HepG2 (cell line): Measurements from ENCODE around the gene DLG3. TPM values are rescaled to one million over a fixed set of nuclear protein-coding genes. Genes with fewer than 3 reads are reported as not detected.

Experiments used
- ATAC-seq: fragments of 200-7000 bp; cut with Tn5 transposase; 3 replicates; pipeline ENCODE4 v1.9.1; 2020; ENCODE audit warnings: mild to moderate bottlenecking, moderate library complexity
- BruUV-seq: library from RNA; stranded (reverse); fragments of 400-500 nt; replicated peaks from 2 replicates; lab custom pipeline; 2021; lab: Mats Ljungman, UMichigan
- CTCF ChIA-PET: fragments of 300-600 bp; formaldehyde crosslinking; extraction: SDS; loops from one replicate; lab custom pipeline; 2021; ENCODE audit warnings: low total read pairs, inconsistent platforms, low intra/inter-chr PET ratio; lab: Yijun Ruan, JAX
- POLR2A ChIA-PET: fragments of 350-600 bp; sonication (Branson Sonifier 250); formaldehyde crosslinking; loops from one replicate; lab custom pipeline; 2020; ENCODE audit warnings: antibody characterized with exemption, inconsistent platforms; lab: Yijun Ruan, JAX
- DNase-seq: peaks from one replicate; pipeline ENCODE4 v3.0.0-alpha.2; 2015; ENCODE audit warnings: low spot score
- FAIRE-seq: peaks from 3 replicates; lab custom pipeline; 2011; peaks lifted over from hg19 to GRCh38; lab: Jason Lieb, UNC
- H2AFZ ChIP-seq: one replicate; pipeline ENCODE4 v1.6.1; 2011; ENCODE audit warnings: low read length, inconsistent platforms
- H3K27ac ChIP-seq: fragments of 300-600 bp; 3 replicates; pipeline ENCODE4 v1.8.0; 2011; ENCODE audit warnings: mixed run types, mild to moderate bottlenecking, mixed read lengths, low read length, inconsistent platforms; ENCODE audit not compliant: insufficient read depth; ENCODE audit errors: extremely low read length
- H3K27me3 ChIP-seq, 2 experiments: fragments of 200-600 bp in 1 of 2; 2 replicates in 1 of 2; 3 replicates in 1 of 2; pipeline versions ENCODE4 v1.6.0 to v1.8.0; 2011; ENCODE audit warnings: low read length in 2 of 2, mild to moderate bottlenecking in 2 of 2, moderate library complexity in 2 of 2, inconsistent platforms in 1 of 2; ENCODE audit not compliant: insufficient read depth in 2 of 2, control insufficient read depth in 1 of 2
- H3K36me3 ChIP-seq, 2 experiments: fragments of 200-600 bp in 1 of 2; replicated peaks in 1 of 2; 2 replicates in 1 of 2; 3 replicates in 1 of 2; pipeline versions ENCODE4 v1.5.1 to v1.8.0; 2011; ENCODE audit warnings: low read length in 2 of 2, inconsistent platforms in 1 of 2; ENCODE audit not compliant: insufficient read depth in 2 of 2, control insufficient read depth in 1 of 2
- H3K4me1 ChIP-seq: 2 replicates; pipeline ENCODE4 v1.5.1; 2012; ENCODE audit warnings: low read length, inconsistent platforms; ENCODE audit not compliant: insufficient read depth
- H3K4me2 ChIP-seq: 2 replicates; pipeline ENCODE4 v1.6.0; 2011; ENCODE audit warnings: low read depth, low read length, inconsistent platforms
- H3K4me3 ChIP-seq, 3 experiments: fragments of 200-600 bp in 1 of 3; sonication (generic), shearing (Covaris generic) in 1 of 3; replicated peaks in 1 of 3; 2 replicates each; pipeline ENCODE4 v1.5.1; 2011 to 2016; ENCODE audit warnings: low read length in 3 of 3, inconsistent platforms in 2 of 3, low read depth in 2 of 3, mild to moderate bottlenecking in 2 of 3, control low read depth in 1 of 3, mixed read lengths in 1 of 3; ENCODE audit not compliant: insufficient read depth in 1 of 3
- H3K79me2 ChIP-seq: one replicate; pipeline ENCODE4 v1.6.1; 2011; ENCODE audit warnings: low read length, inconsistent platforms; ENCODE audit not compliant: insufficient read depth
- H3K9ac ChIP-seq: 2 replicates; pipeline ENCODE4 v1.6.0; 2011; ENCODE audit warnings: mild to moderate bottlenecking, low read depth, low read length, inconsistent platforms; ENCODE audit not compliant: insufficient read depth
- H3K9me3 ChIP-seq: 2 replicates; pipeline ENCODE4 v1.5.1; 2012; ENCODE audit warnings: mild to moderate bottlenecking, low read length
- H4K20me1 ChIP-seq: 2 replicates; pipeline ENCODE4 v1.6.0; 2011; ENCODE audit warnings: inconsistent platforms, mild to moderate bottlenecking, low read length, moderate library complexity; ENCODE audit not compliant: insufficient read depth
- BORCS8-MEF2B ChIP-seq: sonication (generic); formaldehyde crosslinking; IDR thresholded peaks from 2 replicates; pipeline ENCODE4 v1.8.0; 2022; ENCODE audit warnings: mild to moderate bottlenecking, missing genetic modification reagents
- EED ChIP-seq: sonication (generic); formaldehyde crosslinking; IDR thresholded peaks from 2 replicates; pipeline ENCODE4 v1.5.0; 2020; ENCODE audit warnings: mild to moderate bottlenecking, missing genetic modification reagents
- KLF11 ChIP-seq: IDR thresholded peaks from 2 replicates; pipeline ENCODE4 v1.6.1; 2016; ENCODE audit warnings: missing compliant biosample characterization
- MEF2D ChIP-seq: sonication (generic); formaldehyde crosslinking; IDR thresholded peaks from 2 replicates; pipeline ENCODE4 v1.5.1; 2020; ENCODE audit warnings: mild to moderate bottlenecking, missing genetic modification reagents
- REPIN1 ChIP-seq: sonication (generic); formaldehyde crosslinking; IDR thresholded peaks from 2 replicates; pipeline ENCODE4 v1.8.0; 2022; ENCODE audit warnings: missing genetic modification reagents, low read depth, mild to moderate bottlenecking, borderline replicate concordance
- UBTF ChIP-seq: sonication (generic); formaldehyde crosslinking; IDR thresholded peaks from 2 replicates; pipeline ENCODE4 v1.4.0; 2020; ENCODE audit warnings: mild to moderate bottlenecking, missing genetic modification reagents
- ZBTB39 ChIP-seq: sonication (generic); formaldehyde crosslinking; IDR thresholded peaks from 2 replicates; pipeline ENCODE4 v1.5.0; 2020; ENCODE audit warnings: missing genetic modification reagents
- ZNF24 ChIP-seq: fragments of 450-650 bp; IDR thresholded peaks from 2 replicates; pipeline ENCODE4 v1.6.1; 2017; ENCODE audit warnings: antibody characterized with exemption, mild to moderate bottlenecking
- ZNF251 ChIP-seq: sonication (generic); formaldehyde crosslinking; IDR thresholded peaks from 2 replicates; pipeline ENCODE4 v1.9.0; 2021; ENCODE audit warnings: mild to moderate bottlenecking, missing genetic modification reagents
- ZNF350 ChIP-seq: sonication (generic); formaldehyde crosslinking; IDR thresholded peaks from 2 replicates; pipeline ENCODE4 v1.4.0; 2020; ENCODE audit warnings: mild to moderate bottlenecking, low read depth, missing genetic modification reagents, borderline replicate concordance
- ZNF414 ChIP-seq: sonication (generic); formaldehyde crosslinking; IDR thresholded peaks from 2 replicates; pipeline ENCODE4 v1.5.0; 2020; ENCODE audit warnings: missing genetic modification reagents
- WGBS: methylation state at CpG from one replicate; pipeline ENCODE4 v1.1.6; 2017; ENCODE audit warnings: low lambda C conversion rate; 5-methylcytosine and 5-hydroxymethylcytosine counted together
- in situ Hi-C: cut with HindIII; loops from 2 replicates; pipeline ENCODE4 v1.10.0; 2017; ENCODE audit warnings: low pct_unique_long_range_greater_than_20kb; ENCODE audit not compliant: extremely low pct_ligation_motif_present
- intact Hi-C: fragments of 100-400 bp; cut with micrococcal nuclease; formaldehyde crosslinking; loops from one replicate; pipeline ENCODE4 v1.10.0; 2022; ENCODE audit not compliant: unreplicated experiment
- polyA plus RNA-seq, 8 experiments: library from polyadenylated mRNA; depleted of rRNA in 3 of 8; stranded (reverse) in 7 of 8; unstranded in 1 of 8; fragments of >200 nt; fragmentation: Illumina TruSeq in 4 of 8; extraction: Trizol in 4 of 8; gene quantifications; 2 replicates each; pipeline versions ENCODE4 v1.2.1 to v1.2.3, GENCODE V29; 2011 to 2016; ENCODE audit warnings: low read depth in 4 of 8, missing spikeins in 1 of 8, mixed read lengths in 1 of 8; ENCODE audit not compliant: insufficient read depth in 1 of 8
- total RNA-seq, 5 experiments: library from RNA; depleted of rRNA; stranded (reverse); fragments of >200 nt; fragmentation: Illumina TruSeq; extraction: Trizol; gene quantifications; 2 replicates each; pipeline ENCODE4 v1.2.3, GENCODE V29; 2016; ENCODE audit warnings: low read depth in 1 of 5
- TF ChIP-seq, protein P1 (sequence below): sonication (generic); formaldehyde crosslinking; IDR thresholded peaks from 2 replicates; pipeline ENCODE4 v1.5.0; 2020; ENCODE audit warnings: missing genetic modification reagents, mild to moderate bottlenecking, borderline replicate concordance
- TF ChIP-seq, protein P2 (sequence below): sonication (generic); formaldehyde crosslinking; IDR thresholded peaks from 2 replicates; pipeline ENCODE4 v1.4.0; 2020; ENCODE audit warnings: mild to moderate bottlenecking, missing genetic modification reagents
- TF ChIP-seq, protein P3 (sequence below): IDR thresholded peaks from 2 replicates; pipeline ENCODE4 v1.6.1; 2016; ENCODE audit warnings: control low read depth

The DLG3 gene
- total and polyA plus RNA-seq, 2 of the 13 experiments (the other 11 are each of a cell fraction or from before 2014, with no cell fraction given), result 9.9 to 19.4 TPM

DNA sequence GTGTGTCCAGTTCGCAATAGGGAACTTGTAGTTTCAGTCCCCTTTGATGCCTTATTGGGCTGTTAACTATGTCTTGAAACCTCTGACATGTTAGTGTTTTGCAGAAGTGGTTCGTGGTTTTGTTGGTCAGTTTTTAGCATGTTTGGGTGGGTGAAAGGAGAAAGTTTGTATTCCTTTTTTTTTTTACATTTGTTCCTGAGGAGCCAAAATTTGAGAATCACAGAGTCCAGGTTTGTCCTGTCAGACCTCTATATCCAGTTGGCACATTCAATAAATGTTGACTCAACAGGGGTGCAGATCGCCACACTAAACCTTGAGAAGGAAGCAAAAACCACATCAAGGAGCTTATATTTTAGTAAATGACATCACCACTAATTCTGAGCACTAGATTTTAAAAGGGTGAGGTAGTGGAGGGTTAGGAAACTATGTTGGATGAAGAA is 26.2 kb downstream of the DLG3 start:
- ATAC-seq, result no peak
- CTCF ChIA-PET, result no interaction called here
- no peak for TF ChIP-seq BORCS8-MEF2B (CRISPR knock-in tag)
- TF ChIP-seq ZNF251 (CRISPR knock-in tag), result no peak
- TF ChIP-seq ZNF350, result no peak
- no peak for TF ChIP-seq ZNF24
- TF ChIP-seq, protein P1, sequence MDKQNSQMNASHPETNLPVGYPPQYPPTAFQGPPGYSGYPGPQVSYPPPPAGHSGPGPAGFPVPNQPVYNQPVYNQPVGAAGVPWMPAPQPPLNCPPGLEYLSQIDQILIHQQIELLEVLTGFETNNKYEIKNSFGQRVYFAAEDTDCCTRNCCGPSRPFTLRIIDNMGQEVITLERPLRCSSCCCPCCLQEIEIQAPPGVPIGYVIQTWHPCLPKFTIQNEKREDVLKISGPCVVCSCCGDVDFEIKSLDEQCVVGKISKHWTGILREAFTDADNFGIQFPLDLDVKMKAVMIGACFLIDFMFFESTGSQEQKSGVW, result no peak
- TF ChIP-seq ZBTB39 (CRISPR knock-in tag), result no peak
- no peak for TF ChIP-seq EED
- TF ChIP-seq KLF11 (CRISPR knock-in tag), result no peak
- no peak for TF ChIP-seq MEF2D (CRISPR knock-in tag)
- no peak for TF ChIP-seq ZNF414 (CRISPR knock-in tag)
- TF ChIP-seq UBTF (CRISPR knock-in tag), result no peak
- TF ChIP-seq, protein P2, sequence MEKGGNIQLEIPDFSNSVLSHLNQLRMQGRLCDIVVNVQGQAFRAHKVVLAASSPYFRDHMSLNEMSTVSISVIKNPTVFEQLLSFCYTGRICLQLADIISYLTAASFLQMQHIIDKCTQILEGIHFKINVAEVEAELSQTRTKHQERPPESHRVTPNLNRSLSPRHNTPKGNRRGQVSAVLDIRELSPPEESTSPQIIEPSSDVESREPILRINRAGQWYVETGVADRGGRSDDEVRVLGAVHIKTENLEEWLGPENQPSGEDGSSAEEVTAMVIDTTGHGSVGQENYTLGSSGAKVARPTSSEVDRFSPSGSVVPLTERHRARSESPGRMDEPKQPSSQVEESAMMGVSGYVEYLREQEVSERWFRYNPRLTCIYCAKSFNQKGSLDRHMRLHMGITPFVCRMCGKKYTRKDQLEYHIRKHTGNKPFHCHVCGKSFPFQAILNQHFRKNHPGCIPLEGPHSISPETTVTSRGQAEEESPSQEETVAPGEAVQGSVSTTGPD (CRISPR knock-in tag), result no peak
- TF ChIP-seq REPIN1 (CRISPR knock-in tag), result no peak
- TF ChIP-seq, protein P3, sequence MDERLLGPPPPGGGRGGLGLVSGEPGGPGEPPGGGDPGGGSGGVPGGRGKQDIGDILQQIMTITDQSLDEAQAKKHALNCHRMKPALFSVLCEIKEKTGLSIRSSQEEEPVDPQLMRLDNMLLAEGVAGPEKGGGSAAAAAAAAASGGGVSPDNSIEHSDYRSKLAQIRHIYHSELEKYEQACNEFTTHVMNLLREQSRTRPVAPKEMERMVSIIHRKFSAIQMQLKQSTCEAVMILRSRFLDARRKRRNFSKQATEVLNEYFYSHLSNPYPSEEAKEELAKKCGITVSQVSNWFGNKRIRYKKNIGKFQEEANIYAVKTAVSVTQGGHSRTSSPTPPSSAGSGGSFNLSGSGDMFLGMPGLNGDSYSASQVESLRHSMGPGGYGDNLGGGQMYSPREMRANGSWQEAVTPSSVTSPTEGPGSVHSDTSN, result no peak

More for the DNA sequence above, 26.2 kb downstream of the DLG3 start:
- intact Hi-C loops, result no loop called here
- POLR2A ChIA-PET, result no interaction called here
- Histone ChIP-seq H3K27ac (no peak overlapping the region), H3K79me2 (no peaks in the 10 kb centered on the region), H3K27me3 (no peaks in the 10 kb centered on the region), H2AFZ (no peak overlapping the region), H4K20me1 (no peaks in the 10 kb centered on the region), H3K9me3 (no peaks in the 10 kb centered on the region), H3K9ac (no peak overlapping the region), H3K4me1 (no peaks in the 10 kb centered on the region), H3K36me3 (no peaks in the 10 kb centered on the region), H3K4me2 (no peak overlapping the region), H3K4me3 (no peak overlapping the region)
- in situ Hi-C loops, result no loop called here
- no peak for DNase-seq
- no TSS peak for BruUV-seq
- WGBS, result 100% methylated on average over 3 of the region's 3 CpGs
- no peak for FAIRE-seq
